ENCODE data around the gene RAB9B.

Gene RAB9B

DNA sequence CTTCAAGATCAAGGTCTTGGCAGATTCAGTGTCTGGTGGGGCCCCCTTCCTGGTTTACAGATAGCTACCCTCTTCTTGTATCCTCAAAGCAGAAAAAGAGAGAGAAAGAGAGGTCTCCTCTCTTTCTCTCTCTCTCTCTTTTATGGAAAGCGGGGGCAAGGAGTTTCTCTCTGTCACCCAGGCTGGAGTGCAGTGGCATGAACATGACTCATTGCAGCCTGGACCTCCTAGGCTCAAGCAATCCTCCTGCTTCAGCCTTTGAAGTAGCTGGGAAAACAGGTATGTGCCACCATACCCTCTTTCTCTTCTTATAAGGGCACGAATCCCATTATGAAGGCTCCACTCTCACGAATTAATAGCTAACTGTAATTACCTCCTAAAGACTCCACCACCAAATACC is 20.2 kb downstream of the RAB9B start:
- TF ChIP-seq, protein P1, sequence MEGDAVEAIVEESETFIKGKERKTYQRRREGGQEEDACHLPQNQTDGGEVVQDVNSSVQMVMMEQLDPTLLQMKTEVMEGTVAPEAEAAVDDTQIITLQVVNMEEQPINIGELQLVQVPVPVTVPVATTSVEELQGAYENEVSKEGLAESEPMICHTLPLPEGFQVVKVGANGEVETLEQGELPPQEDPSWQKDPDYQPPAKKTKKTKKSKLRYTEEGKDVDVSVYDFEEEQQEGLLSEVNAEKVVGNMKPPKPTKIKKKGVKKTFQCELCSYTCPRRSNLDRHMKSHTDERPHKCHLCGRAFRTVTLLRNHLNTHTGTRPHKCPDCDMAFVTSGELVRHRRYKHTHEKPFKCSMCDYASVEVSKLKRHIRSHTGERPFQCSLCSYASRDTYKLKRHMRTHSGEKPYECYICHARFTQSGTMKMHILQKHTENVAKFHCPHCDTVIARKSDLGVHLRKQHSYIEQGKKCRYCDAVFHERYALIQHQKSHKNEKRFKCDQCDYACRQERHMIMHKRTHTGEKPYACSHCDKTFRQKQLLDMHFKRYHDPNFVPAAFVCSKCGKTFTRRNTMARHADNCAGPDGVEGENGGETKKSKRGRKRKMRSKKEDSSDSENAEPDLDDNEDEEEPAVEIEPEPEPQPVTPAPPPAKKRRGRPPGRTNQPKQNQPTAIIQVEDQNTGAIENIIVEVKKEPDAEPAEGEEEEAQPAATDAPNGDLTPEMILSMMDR (IDR thresholded peaks at IDR 0.05; ENCODE audit: borderline replicate concordance, insufficient read depth, low read depth, low read length) = no peak
- no peak overlapping the region for H3K4me3 ChIP-seq (ENCODE audit: low read depth, low read length)

- H3K4me3 ChIP-seq (ENCODE audit: low read depth, low read length) = no peak overlapping the region
- TF ChIP-seq, protein P1 (IDR thresholded peaks at IDR 0.05; ENCODE audit: borderline replicate concordance, insufficient read depth, low read depth, low read length) = no peak
These were observed 25.1 kb downstream of the RAB9B start for GRCh38 chrX:103806862-103807474.

GRCh38 chrX:103805860-103806259 is 26.2 kb downstream of the RAB9B start:
- TF ChIP-seq, protein P1 (IDR thresholded peaks at IDR 0.05; ENCODE audit: borderline replicate concordance, insufficient read depth, low read depth, low read length) = no peak
- H3K4me3 ChIP-seq (ENCODE audit: low read depth, low read length) = no peak overlapping the region

GRCh38 chrX:103800318-103800717 is 31.7 kb downstream of the RAB9B start:
- H3K4me3 ChIP-seq (ENCODE audit: low read depth, low read length) = no peak overlapping the region
- TF ChIP-seq, protein P1 (IDR thresholded peaks at IDR 0.05; ENCODE audit: borderline replicate concordance, insufficient read depth, low read depth, low read length) = no peak

GRCh38 chrX:103797691-103798090 is 34.4 kb downstream of the RAB9B start:
- TF ChIP-seq, protein P1 (IDR thresholded peaks at IDR 0.05; ENCODE audit: borderline replicate concordance, insufficient read depth, low read depth, low read length) = no peak

DNA sequence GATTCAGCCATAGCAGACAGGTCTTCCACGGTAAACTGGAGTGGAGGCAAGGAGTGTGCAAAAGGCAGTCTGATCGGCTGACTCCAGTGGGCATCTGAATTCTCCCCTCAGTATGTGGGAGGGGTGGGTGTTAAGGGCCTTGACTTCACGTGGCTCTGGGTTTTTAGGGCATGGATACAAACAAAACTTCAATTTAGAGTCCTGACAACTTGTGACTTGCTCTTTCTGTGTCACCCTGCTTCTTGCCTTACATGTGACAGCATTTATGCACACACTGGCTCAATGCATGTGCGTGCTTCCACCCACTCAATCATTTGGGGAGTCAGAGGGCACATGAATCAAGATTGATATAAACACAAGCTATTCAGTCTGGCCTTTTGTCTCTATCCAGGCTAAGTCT is 37.9 kb downstream of the RAB9B start:
- no peak overlapping the region for H3K4me3 ChIP-seq (ENCODE audit: low read depth, low read length)
- TF ChIP-seq, protein P1 (IDR thresholded peaks at IDR 0.05; ENCODE audit: borderline replicate concordance, insufficient read depth, low read depth, low read length) = no peak

More at GRCh38 chrX:103797691-103798090, 34.4 kb downstream of the RAB9B start:
- no peak overlapping the region for H3K4me3 ChIP-seq (ENCODE audit: low read depth, low read length)

DNA sequence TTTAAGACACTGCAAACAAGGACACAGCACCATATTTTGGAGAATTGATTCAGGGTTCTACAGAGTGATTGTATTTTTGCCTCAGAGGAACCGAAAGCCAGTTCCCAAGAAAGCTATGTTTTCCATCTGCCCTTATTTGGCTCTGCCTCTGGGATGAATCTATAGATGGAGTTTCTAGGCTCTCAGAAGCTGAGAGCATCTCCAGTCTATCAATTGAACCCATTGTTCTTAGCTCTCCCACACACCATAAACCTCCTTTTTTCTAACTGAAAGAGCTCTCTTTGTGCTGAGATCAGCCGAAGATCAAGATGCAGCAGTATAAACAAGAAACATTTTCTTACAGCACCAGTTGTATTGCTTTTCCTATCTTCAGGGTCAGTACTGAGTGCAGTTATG is 38.5 kb downstream of the RAB9B start:
- TF ChIP-seq, protein P1 (IDR thresholded peaks at IDR 0.05; ENCODE audit: borderline replicate concordance, insufficient read depth, low read depth, low read length) = no peak
- no peak overlapping the region for H3K4me3 ChIP-seq (ENCODE audit: low read depth, low read length)

Measured in GM12875 (cell line).